GM19025 (cell line): ENCODE results near the gene EFNA2.

Source experiments
- ATAC-seq: cut with Tn5 transposase; IDR thresholded peaks from one replicate; pipeline ENCODE4 v1.9.1; 2021; ENCODE audit warnings: mild to moderate bottlenecking, low read depth, moderate library complexity; ENCODE audit not compliant: unreplicated experiment

Gene EFNA2

GRCh38 chr19:1259876-1260748 lies 25.6 kb upstream of the EFNA2 start:
- no peak for ATAC-seq

GRCh38 chr19:1260749-1261537 lies 24.7 kb upstream of the EFNA2 start:
- ATAC-seq: peak; percentile 66

GRCh38 chr19:1261538-1261797 lies 24.2 kb upstream of the EFNA2 start:
- ATAC-seq: no peak

GRCh38 chr19:1261798-1262622 lies 23.7 kb upstream of the EFNA2 start:
- no peak for ATAC-seq

GRCh38 chr19:1262623-1263123 lies 23.0 kb upstream of the EFNA2 start:
- ATAC-seq: no peak

- ATAC-seq: no peak
Observed at GRCh38 chr19:1263188-1263587, 22.5 kb upstream of the EFNA2 start.

- ATAC-seq: no peak
Observed at GRCh38 chr19:1264801-1265614, 20.7 kb upstream of the EFNA2 start.

GRCh38 chr19:1265615-1266128 lies 20.0 kb upstream of the EFNA2 start:
- no peak for ATAC-seq

GRCh38 chr19:1266129-1266915 lies 19.4 kb upstream of the EFNA2 start:
- peak; percentile 32 for ATAC-seq

- ATAC-seq: peak; percentile 12
Observed at GRCh38 chr19:1266916-1267476, 18.7 kb upstream of the EFNA2 start.

GRCh38 chr19:1267477-1268225 lies 18.0 kb upstream of the EFNA2 start:
- no peak for ATAC-seq

- ATAC-seq: no peak
Observed at GRCh38 chr19:1268226-1269064, 17.2 kb upstream of the EFNA2 start.

GRCh38 chr19:1269065-1269477 lies 16.6 kb upstream of the EFNA2 start, which contains the start of gene CIRBP:
TSS of gene CIRBP (plus strand) at chr19:1269332. CDS start at chr19:1270934, 1,602 bp downstream.
- ATAC-seq: peak; percentile 60

- ATAC-seq: peak; percentile 24
Observed at GRCh38 chr19:1269478-1270212, 16.0 kb upstream of the EFNA2 start.

GRCh38 chr19:1270213-1270853 lies 15.3 kb upstream of the EFNA2 start:
- ATAC-seq: no peak
